Right forelimb (tissue), 1 donor: ENCODE data around the gene FILIP1L.

Source experiments
- DNase-seq: peaks from one replicate; pipeline ENCODE4 v3.0.0-alpha.2; 2018

Gene FILIP1L

DNA sequence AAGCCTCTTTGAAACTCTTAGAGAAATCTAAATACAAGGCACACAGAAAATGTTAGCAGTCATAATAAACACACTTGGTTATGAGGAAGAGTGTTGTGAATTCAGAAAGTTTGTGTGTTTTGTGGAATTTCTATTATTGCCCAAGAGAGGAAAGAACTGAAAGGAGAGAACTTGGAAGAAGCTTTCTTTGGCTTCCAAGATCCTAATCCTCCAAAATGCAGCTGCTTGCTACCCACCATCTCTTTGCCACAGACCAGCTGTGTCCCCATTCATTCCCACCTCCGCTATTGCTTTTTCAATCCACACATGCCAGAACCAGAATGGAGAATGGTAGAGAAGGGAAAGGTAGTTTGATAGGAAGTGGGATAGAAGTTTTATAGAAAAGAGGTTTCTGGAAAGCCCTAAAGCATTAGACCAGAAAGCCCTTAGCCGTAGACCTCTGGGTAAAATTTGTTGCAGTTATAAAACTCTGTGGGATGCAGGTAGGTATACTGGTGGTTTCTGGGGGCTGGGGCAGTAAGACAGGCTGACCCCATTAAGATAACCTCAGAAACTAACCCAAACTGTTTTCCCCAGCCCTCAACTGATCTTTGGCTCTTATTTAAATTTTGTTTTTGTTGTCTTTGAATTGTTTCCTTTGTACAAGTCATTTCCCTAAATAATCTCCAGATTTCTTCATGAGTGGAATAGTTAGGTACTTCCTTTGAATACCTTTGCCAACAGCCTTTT lies 108.5 kb downstream of the FILIP1L start:
- DNase-seq, result no peak

DNA sequence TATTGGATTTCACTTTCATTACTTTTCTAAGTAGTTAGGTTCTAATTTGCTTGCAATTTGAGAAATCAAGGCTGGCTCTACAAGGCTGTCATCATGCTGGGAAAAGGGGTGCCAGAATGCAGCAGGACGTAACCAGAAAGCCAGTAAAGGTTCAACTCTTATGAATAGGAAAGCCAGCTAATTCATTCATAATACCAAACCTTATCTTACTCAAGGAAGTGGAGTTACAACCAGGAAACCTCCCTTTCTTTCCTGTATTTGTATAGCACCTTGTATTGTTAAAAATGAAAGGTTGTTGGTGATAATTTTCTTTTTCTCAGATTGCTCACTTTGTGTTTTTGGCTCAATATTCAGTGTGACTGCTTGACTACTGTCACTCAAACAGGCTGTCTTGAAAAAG lies 109.4 kb downstream of the FILIP1L start:
- DNase-seq, result no peak

- DNase-seq, result no peak
Observed at GRCh38 chr3:100003609-100004503, 110.4 kb downstream of the FILIP1L start.

GRCh38 chr3:100002599-100003350 lies 111.5 kb downstream of the FILIP1L start:
- no peak for DNase-seq

DNA sequence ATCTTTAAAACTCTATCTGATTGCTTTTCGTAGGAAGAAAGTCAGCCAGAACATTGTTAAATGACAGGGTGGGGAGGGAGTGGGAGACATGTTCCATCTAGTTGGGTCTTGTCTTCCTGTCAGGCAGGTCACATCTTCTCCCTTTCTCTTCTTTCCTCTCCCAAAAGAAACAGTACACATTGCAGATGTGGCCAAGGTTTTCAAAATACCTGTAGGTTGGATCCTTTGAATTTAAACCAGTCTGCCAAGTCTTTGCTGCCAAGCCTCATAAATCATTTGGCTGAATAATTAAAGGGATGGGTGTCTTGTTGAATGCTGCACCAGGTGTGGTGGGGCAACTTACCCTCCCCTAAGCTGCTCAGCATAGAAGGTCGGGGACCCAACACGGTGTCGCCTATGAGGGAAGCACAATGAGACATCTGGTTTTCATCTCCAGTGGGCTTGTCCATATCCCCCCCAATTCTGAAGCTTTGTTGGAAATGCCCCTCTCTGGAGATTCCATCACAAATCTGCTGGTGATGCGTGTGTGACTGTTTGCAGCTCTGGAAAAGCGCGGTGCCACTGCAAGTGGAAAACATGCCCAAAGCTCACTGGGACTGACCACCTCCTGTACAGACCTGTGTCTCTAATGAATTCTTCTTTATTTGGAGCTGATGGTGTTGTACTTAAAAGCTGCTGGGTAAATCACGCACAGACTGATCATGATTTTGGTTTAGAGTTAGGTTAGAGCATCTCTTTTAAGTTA lies 112.6 kb downstream of the FILIP1L start:
- no peak for DNase-seq

DNA sequence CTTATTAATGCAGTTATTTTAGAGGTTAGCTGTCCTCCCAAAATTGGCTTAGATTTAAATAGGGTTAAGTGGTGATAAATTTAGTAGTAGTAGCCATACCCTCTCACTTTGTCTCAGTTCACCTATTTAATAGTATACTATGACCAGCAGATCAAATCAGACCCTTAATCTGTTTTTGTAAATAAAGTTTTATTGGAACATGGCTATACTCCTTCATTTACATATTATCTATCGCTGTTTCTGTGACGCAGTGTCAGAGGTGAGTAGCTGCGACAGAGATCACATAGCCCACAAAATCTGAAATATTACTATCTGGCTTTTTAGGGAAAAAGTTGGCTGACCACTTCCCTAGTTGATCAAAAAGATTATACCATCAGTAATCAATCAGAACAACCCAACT lies 113.2 kb downstream of the FILIP1L start:
- no peak for DNase-seq

- DNase-seq, result no peak
Observed at GRCh38 chr3:99999536-99999935, 114.8 kb downstream of the FILIP1L start.

- DNase-seq, result no peak
Observed at GRCh38 chr3:99997293-99997692, 117.0 kb downstream of the FILIP1L start.

- DNase-seq, result no peak
Observed at GRCh38 chr3:99990179-99990578, 124.1 kb downstream of the FILIP1L start.

DNA sequence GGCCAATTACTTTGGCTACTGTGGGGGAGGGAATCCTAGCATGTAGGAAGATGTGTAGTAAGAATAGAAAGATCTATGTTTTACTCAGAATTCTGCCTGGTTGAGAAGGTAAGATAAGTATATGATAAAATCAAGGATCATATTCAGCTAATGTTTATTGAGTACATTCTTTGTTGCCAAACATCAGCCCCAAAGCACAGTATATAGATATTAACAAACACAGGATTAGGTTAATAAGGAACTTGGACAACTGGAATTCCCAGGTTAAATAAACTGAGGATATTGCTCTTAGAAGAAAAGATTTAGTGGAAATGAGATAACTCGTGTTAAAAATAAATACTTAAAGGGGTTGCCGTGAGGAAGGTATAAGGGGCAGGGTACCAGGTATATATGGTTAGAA lies 129.6 kb downstream of the FILIP1L start:
- DNase-seq, result no peak

DNA sequence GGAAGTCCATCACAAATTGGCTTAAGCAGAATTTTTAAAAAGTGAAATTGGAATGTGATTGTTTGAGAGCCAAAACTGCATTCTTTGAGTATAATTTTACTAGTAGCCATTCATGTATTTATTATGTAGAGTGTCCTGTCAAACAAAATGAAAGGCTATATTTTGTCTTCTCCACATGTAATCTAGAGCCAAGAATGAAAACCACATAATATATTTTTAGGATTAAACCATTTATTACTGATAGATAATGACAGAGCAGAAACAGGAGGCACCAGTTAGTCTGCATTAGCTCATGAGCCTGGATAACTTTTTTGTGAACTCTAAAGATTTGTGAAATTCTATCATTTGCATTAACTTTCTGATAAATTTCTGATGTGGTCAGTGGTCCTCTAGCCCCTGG lies 130.2 kb downstream of the FILIP1L start:
- DNase-seq, result no peak

- no peak for DNase-seq
Observed at GRCh38 chr3:99982650-99983049, 131.7 kb downstream of the FILIP1L start.

DNA sequence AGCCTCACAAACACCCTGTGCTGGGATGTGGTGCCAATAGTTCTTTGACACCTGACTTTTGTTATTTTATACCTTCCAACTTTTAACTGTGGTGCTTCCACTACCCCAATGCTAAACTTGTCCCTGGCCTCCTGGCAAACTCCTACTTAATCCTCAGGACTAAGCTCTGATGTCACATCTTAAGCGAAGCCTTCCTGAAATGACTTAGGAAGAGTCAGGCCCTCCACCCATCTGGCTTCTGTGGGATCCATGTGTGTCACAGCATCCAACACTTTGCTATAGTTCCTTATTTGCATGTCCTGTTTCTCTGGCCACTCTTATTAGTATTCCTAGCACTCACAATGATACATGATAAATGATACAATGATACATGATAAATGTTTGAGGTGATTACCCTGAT lies 133.2 kb downstream of the FILIP1L start:
- DNase-seq, result no peak

DNA sequence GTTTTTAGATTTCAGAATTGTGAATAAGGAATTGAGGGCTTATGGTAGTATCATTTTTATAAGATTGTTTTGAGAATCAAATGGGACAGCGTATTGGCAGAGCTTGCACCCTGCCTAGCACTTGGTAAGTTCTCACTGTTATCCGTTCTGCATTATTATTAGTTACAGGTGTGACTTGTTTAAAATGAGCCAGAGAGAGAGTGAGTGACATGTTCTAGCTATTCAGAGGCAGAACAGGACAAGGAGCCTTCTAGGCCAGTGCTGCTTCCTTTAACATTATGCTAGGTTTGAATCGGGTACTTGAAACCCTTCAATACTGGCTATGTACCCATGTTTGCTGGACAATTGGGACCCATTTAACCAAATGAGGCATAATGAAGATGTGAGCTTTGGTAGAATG lies 133.7 kb downstream of the FILIP1L start:
- DNase-seq, result no peak

- no peak for DNase-seq
Observed at GRCh38 chr3:99978221-99978620, 136.1 kb downstream of the FILIP1L start.

- no peak for DNase-seq
Observed at GRCh38 chr3:99976584-99976983, 137.7 kb downstream of the FILIP1L start.

GRCh38 chr3:99974989-99975388 lies 139.3 kb downstream of the FILIP1L start:
- no peak for DNase-seq

GRCh38 chr3:99972380-99973104 lies 141.8 kb downstream of the FILIP1L start:
- DNase-seq, result no peak

DNA sequence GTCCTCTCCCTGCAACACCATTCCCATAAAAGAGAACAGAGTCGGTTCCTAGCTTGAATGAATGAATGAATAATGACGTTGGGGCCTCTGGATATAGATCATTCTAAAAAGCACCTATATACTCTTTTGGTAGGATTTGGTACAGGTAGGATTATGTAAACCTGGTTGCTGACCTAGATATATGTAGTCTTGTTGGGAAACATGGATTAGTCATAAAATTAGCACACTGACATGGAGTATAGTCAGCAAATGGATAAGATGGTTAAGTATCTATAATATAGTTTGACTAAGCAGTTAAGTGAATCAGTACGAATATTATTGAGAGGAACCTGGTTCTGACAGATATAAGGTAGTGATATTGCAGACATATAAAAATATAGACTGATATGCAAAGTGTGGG lies 142.5 kb downstream of the FILIP1L start:
- no peak for DNase-seq

DNA sequence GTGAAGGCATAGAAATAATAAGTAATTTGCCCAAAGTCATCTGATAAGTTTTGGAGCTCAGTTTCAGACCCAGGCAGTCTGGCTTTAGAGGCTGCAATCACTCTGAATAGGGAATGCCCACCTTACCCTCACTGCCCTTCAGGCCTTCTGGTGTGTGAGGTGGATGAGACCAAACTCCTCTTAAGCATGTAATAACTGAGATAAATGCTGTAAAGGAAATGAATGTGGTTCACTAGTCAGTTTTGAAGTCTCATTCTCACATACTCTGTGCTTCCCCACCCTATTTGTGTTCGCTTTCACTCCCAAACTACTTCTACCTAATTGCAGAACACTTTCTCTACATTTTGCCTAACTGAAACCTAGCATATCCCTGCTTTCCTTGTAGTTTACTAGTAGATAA lies 144.1 kb downstream of the FILIP1L start:
- DNase-seq, result no peak

DNA sequence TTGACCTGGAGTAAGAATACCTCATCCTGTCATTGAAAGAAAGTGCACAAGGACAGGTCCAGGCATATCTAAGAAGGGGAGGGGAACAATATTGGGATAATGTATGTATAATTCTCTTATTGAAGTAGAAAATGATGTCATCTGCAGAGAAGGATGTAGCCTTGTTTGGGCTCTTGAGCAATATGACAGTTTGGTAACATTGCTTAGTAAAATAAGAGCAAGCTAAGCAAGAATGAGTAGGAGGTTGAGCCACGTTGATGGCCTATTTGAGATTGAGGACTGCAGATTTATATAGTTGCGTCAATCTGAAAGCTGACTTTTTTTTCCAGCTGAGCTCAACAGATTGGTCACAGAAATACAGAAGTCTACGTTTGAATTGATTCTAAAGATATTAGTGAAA lies 145.2 kb downstream of the FILIP1L start:
- no peak for DNase-seq

DNA sequence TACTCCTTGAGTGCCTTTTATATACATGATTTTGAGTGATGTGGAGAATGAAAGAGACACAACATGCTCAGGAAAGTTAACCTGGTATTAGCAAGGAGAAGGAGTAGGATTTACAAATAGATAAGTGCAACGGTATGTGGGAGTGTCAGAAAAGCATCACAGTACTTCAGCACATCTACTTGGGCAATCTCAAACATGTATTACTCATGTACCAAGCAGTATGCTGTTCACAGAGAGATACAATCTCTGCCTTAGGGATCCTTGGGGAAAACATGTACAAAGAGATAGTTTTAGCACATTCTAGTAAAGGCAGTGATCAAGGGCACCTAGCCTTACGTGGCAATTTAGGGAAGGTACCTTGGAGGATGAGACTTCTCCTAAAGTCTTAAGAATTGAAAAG lies 146.5 kb downstream of the FILIP1L start:
- DNase-seq, result no peak
